Activated CD8-positive, alpha-beta T cell treated with anti-CD3 and anti-CD28 coated beads for 36 hours (primary cell): ENCODE data around the gene SGTA. TPM values are rescaled to one million over a fixed set of nuclear protein-coding genes. Genes with fewer than 3 reads are reported as not detected.

Source experiments
- ATAC-seq: fragments of 200-7000 bp; cut with Tn5 transposase; one replicate; pipeline ENCODE4 v1.10.0; 2021; ENCODE audit warnings: mild to moderate bottlenecking, moderate library complexity
- CTCF ChIA-PET: fragments of 350-600 bp; sonication (Branson Sonifier 250); formaldehyde crosslinking; loops from one replicate; lab custom pipeline; 2021; ENCODE audit warnings: antibody characterized with exemption; lab: Charles Lee
- POLR2A ChIA-PET: fragments of 350-600 bp; sonication (Branson Sonifier 250); formaldehyde crosslinking; loops from one replicate; lab custom pipeline; 2021; ENCODE audit warnings: antibody characterized with exemption; lab: Charles Lee
- DNase-seq: peaks from one replicate; pipeline ENCODE4 v3.0.0-alpha.2; 2020
- H3K27ac Mint-ChIP-seq: one replicate; pipeline ENCODE4 v1.8.0; 2021; ENCODE audit warnings: mild to moderate bottlenecking, mixed read lengths
- H3K27me3 Mint-ChIP-seq: one replicate; pipeline ENCODE4 v1.8.0; 2021; ENCODE audit warnings: mixed read lengths
- H3K36me3 Mint-ChIP-seq: one replicate; pipeline ENCODE4 v1.8.0; 2021; ENCODE audit warnings: low read depth, mixed read lengths
- H3K4me1 Mint-ChIP-seq: one replicate; pipeline ENCODE4 v1.8.0; 2021; ENCODE audit warnings: low read depth, mixed read lengths
- H3K4me3 Mint-ChIP-seq: one replicate; pipeline ENCODE4 v1.8.0; 2021; ENCODE audit warnings: mild to moderate bottlenecking, moderate library complexity, mixed read lengths
- H3K9me3 Mint-ChIP-seq: one replicate; pipeline ENCODE4 v1.8.0; 2021; ENCODE audit warnings: mixed read lengths
- CTCF ChIP-seq: fragments of 200-600 bp; IDR thresholded peaks from one replicate; pipeline ENCODE4 v1.8.0; 2022; ENCODE audit warnings: antibody characterized with exemption, mild to moderate bottlenecking
- intact Hi-C: fragments of 100-400 bp; cut with micrococcal nuclease; formaldehyde crosslinking; loops from one replicate; pipeline ENCODE4 v1.10.0; 2022
- total RNA-seq, 2 experiments: library from RNA; stranded (reverse); gene quantifications; one replicate each; pipeline ENCODE4 v1.2.3, GENCODE V29; 2021

SGTA gene
- total RNA-seq, 2 experiments from 2014 or later = 53.4 to 60.8 TPM

DNA sequence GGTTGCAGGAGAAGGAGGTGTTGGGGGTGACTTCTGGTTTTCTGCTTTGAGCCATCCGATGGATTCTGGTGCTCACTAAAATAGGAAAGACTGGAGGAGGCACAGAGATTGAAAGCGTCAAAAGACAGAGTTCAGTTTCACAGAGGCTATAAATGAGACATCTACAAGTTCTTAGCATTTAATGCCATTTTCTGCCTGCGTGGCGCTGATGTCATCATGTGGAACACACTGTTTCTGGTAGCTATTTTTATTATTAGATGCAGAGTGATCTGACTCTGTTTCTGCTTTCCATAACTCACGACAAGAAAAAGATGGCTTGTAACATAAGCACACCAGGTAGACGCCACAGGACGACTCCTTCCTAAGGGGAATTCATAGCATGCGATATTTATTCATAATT, 40.0 kb downstream of the SGTA start:
- no peak for TF ChIP-seq CTCF
- H3K36me3 Mint-ChIP-seq = peaks cover 8% of the 10 kb centered on the region
- H3K27me3 Mint-ChIP-seq = peaks cover 5% of the 10 kb centered on the region
- ChIA-PET CTCF (interaction anchor here (1.0 kb wide), 1 partner anchor 95 kb away, joined by 4 read pairs; no protein-coding TSS in a partner anchor), POLR2A (no interaction called here)
- DNase-seq = no peak
- peaks cover 13% of the 10 kb centered on the region for H3K4me1 Mint-ChIP-seq
- no peak overlapping the region for H3K4me3 Mint-ChIP-seq
- intact Hi-C loops = no loop called here
- no peak for ATAC-seq
- no peak overlapping the region for H3K27ac Mint-ChIP-seq
- H3K9me3 Mint-ChIP-seq = no peaks in the 10 kb centered on the region

GRCh38 chr19:2740314-2740656, 42.8 kb downstream of the SGTA start:
- ChIA-PET CTCF (interaction anchor here (4.1 to 4.4 kb wide), 2 partner anchors 9 to 92 kb away, joined by 12 to 19 read pairs; no protein-coding TSS in a partner anchor), POLR2A (interaction anchor here (0.6 to 1.9 kb wide), 4 partner anchors 11 to 117 kb away, joined by 3 to 10 read pairs (median 4); no protein-coding TSS in a partner anchor)
- no peak for DNase-seq
- no peaks in the 10 kb centered on the region for H3K9me3 Mint-ChIP-seq
- H3K4me1 Mint-ChIP-seq = peaks cover 21% of the 10 kb centered on the region
- TF ChIP-seq CTCF = no peak
- intact Hi-C loops = no loop called here
- H3K4me3 Mint-ChIP-seq = peak overlapping the region; percentile 98
- no peak overlapping the region for H3K27ac Mint-ChIP-seq
- peaks cover 5% of the 10 kb centered on the region for H3K27me3 Mint-ChIP-seq
- H3K36me3 Mint-ChIP-seq = peaks cover 28% of the 10 kb centered on the region
- ATAC-seq = no peak

GRCh38 chr19:2739602-2740313, 43.3 kb downstream of the SGTA start, which contains the start of gene SLC39A3:
TSS of gene SLC39A3 (minus strand) at chr19:2740017. CDS start at chr19:2737257, 2,760 bp downstream.
- ChIA-PET CTCF (interaction anchor here (0.7 to 4.4 kb wide), 6 partner anchors 9 to 147 kb away, joined by 3 to 19 read pairs (median 4); partner anchors contain the start of gene ZNF555), POLR2A (interaction anchor here (0.6 to 1.9 kb wide), 4 partner anchors 9 to 29 kb away, joined by 3 to 10 read pairs (median 5); no protein-coding TSS in a partner anchor)
- no peak for TF ChIP-seq CTCF
- peak; percentile 100 for ATAC-seq
- DNase-seq = peak; percentile 99
- Mint-ChIP-seq H3K4me1 (peaks cover 21% of the 10 kb centered on the region), H3K9me3 (no peaks in the 10 kb centered on the region), H3K4me3 (peak within 1 kb of the TSS; percentile 98), H3K27me3 (peaks cover 5% of the 10 kb centered on the region), H3K27ac (peak within 1 kb of the TSS; percentile 82), H3K36me3 (peaks cover 33% of the 10 kb centered on the region)
- intact Hi-C loops = no loop called here

DNA sequence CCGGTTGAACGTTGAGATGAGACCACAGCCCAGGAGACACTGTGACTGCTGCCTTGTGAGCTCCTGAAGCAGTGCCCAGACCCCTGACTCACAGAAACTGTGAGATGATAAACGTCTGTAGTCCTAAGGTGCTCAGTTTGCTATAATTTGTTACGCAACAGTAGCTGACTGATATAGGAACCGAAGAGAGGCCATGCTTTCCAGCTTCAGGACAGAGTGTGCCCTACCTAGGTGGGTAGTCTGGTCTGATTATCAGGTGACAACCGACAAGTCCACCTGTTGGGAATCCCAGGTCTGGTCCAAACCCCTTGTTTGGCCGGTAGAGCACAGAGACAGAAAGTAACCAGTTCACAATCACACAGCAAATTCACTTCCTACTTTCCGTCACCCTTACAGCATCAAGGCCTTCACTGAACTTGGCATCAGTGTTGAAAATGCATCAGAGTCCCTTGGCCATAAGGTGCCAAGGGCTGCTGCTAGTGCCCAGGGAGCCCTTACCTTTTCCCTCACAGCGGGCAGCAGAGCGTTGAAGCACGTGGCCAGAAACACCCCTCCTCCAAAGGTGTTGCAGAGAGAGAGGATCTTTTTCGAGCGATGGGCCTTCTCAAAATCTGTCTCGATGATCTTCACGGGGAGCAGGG, 46.4 kb downstream of the SGTA start:
- DNase-seq = no peak
- no peak for ATAC-seq
- Mint-ChIP-seq H3K27ac (no peak overlapping the region), H3K27me3 (no peaks in the 10 kb centered on the region), H3K36me3 (peaks cover 35% of the 10 kb centered on the region), H3K4me1 (peaks cover 21% of the 10 kb centered on the region), H3K4me3 (peak overlapping the region; percentile 32), H3K9me3 (no peaks in the 10 kb centered on the region)
- CTCF ChIA-PET = interaction anchor here (1.4 to 4.4 kb wide), 2 partner anchors 12 to 88 kb away, joined by 5 to 19 read pairs; no protein-coding TSS in a partner anchor
- no peak for TF ChIP-seq CTCF
- POLR2A ChIA-PET = interaction anchor here (1.4 kb wide), 1 partner anchor 14 kb away, joined by 3 read pairs; no protein-coding TSS in a partner anchor
- intact Hi-C loops = no loop called here
